Fibroblast of lung (primary cell): ENCODE results near the gene TMC2.

Experiments used
- EZH2 ChIP-seq: IDR thresholded peaks from 2 replicates; pipeline ENCODE4 v1.5.1; 2012; ENCODE audit warnings: low read length, control low read depth, mild to moderate bottlenecking; ENCODE audit errors: missing control alignments
- TF ChIP-seq, protein P1 (sequence below), 2 donors: IDR thresholded peaks in 1 of 2; conservative IDR thresholded peaks in 1 of 2; 1 replicate in 1 of 2; 2 replicates in 1 of 2; pipeline ENCODE4 v1.5.1; 2011 to 2012; ENCODE audit warnings: low read length in 2 of 2, control low read depth in 1 of 2, inconsistent platforms in 1 of 2, low read depth in 1 of 2, mild to moderate bottlenecking in 1 of 2

DNA sequence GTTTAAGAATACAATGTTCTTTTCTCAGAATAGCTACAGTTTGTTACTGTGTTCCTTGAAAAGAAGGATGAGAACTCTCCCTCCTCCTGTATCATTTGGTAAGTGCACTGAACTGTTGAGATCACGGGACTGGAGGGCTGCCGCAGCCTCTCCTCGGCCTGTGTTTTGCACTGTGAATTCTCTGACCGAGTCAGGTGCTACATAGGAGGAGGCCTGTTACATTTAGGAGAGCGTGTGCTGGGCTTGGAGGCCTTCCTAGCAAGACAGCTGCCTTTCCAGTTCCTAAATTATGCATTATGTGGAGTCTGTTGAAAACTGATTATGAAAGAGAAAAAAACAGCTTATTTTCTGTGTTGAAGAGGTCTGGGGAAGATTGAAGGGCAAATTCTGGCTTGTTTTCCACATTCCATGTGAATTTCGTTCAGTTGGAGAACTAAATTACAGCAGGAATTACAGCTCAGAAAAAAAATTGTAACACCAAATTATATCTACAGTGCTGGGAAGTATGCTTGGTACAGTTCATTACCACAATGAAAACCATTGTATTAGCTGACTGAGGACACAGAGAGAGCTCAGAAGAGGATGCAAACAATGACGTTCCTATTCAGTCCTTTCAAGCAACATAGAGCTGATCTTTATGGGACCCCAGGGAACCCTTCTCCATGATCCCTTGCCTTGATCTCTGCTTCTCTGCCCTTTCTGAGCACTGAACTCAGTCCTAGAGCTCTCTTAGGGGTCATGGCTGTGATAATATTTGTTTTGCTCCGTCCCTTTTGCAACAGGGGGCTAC is 2.8 kb downstream of the TMC2 start:
- TF ChIP-seq, protein P1, sequence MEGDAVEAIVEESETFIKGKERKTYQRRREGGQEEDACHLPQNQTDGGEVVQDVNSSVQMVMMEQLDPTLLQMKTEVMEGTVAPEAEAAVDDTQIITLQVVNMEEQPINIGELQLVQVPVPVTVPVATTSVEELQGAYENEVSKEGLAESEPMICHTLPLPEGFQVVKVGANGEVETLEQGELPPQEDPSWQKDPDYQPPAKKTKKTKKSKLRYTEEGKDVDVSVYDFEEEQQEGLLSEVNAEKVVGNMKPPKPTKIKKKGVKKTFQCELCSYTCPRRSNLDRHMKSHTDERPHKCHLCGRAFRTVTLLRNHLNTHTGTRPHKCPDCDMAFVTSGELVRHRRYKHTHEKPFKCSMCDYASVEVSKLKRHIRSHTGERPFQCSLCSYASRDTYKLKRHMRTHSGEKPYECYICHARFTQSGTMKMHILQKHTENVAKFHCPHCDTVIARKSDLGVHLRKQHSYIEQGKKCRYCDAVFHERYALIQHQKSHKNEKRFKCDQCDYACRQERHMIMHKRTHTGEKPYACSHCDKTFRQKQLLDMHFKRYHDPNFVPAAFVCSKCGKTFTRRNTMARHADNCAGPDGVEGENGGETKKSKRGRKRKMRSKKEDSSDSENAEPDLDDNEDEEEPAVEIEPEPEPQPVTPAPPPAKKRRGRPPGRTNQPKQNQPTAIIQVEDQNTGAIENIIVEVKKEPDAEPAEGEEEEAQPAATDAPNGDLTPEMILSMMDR (conservative IDR thresholded peaks at IDR 0.05 in 1 of 2, IDR thresholded peaks at IDR 0.05 in 1 of 2; ENCODE audit: low read depth in 1 of 2, low read length in 2 of 2): no peak
- TF ChIP-seq EZH2: no peak
